Testis (tissue), 5 donors: Measurements from ENCODE around the gene MMP11. TPM values are rescaled to one million over a fixed set of nuclear protein-coding genes. Genes with fewer than 3 reads are reported as not detected.
"Not testable (repeated sequence)": the region's sequence is repeated elsewhere in the genome, so short reads cannot be mapped to it uniquely, and the experiment has no call there.

ENCODE experiments used
- DNase-seq: peaks from one replicate; pipeline ENCODE4 v3.0.0-alpha.2; 2019
- H3K27ac ChIP-seq, 2 donors: fragments of 200-600 bp; sonication (generic); one replicate each; pipeline ENCODE4 v1.5.1; 2019
- H3K27me3 ChIP-seq: fragments of 200-600 bp; sonication (generic); one replicate; pipeline ENCODE4 v1.5.1; 2019
- H3K36me3 ChIP-seq: fragments of 200-600 bp; sonication (generic); one replicate; pipeline ENCODE4 v1.5.1; 2017; ENCODE audit warnings: low read depth; ENCODE audit errors: missing control alignments
- H3K4me1 ChIP-seq: fragments of 200-600 bp; sonication (generic); one replicate; pipeline ENCODE4 v1.5.1; 2019
- H3K4me3 ChIP-seq, 2 donors: fragments of 200-600 bp; sonication (generic); one replicate each; pipeline ENCODE4 v1.5.1; 2017 to 2019
- H3K9me3 ChIP-seq: fragments of 200-600 bp; sonication (generic); one replicate; pipeline ENCODE4 v1.5.1; 2017
- POLR2A ChIP-seq: fragments of 450-650 bp; IDR thresholded peaks from one replicate; pipeline ENCODE4 v1.6.1; 2017; ENCODE audit warnings: antibody characterized with exemption, mild to moderate bottlenecking, moderate library complexity
- WGBS, 2 donors: methylation state at CpG; one replicate each; pipeline ENCODE4 v1.1.5; 2018; 5-methylcytosine and 5-hydroxymethylcytosine counted together
- intact Hi-C: fragments of 100-400 bp; cut with DNase I; formaldehyde crosslinking; loops from one replicate; pipeline ENCODE4 v1.15.1; 2023; ENCODE audit warnings: low total_unique reads
- long read RNA-seq, 2 donors: transcript quantifications; one replicate each; lab custom pipeline, GENCODE V29; 2026
- polyA plus RNA-seq: library from polyadenylated mRNA; stranded (reverse); fragments of 350-450 nt; fragmentation: Illumina TruSeq; extraction: RNeasy Lipid Tissue Mini Kit (QIAGEN cat#74804); gene quantifications from one replicate; pipeline ENCODE4 v1.2.3, GENCODE V29; 2014; ENCODE audit warnings: low read depth, low replicate concordance; ENCODE audit not compliant: insufficient read depth
- total RNA-seq, 2 donors: library from RNA; depleted of rRNA; stranded (reverse); fragments of >200 nt; gene quantifications; one replicate each; pipeline ENCODE4 v1.2.3, GENCODE V29; 2016
- TF ChIP-seq, protein P1 (sequence below), 3 experiments: fragments of 450-650 bp in 2 of 3; fragments of 200-600 bp in 1 of 3; sonication (generic) in 1 of 3; IDR thresholded peaks; one replicate each; pipeline ENCODE4 v1.5.1; 2016 to 2019; ENCODE audit warnings: antibody characterized with exemption in 3 of 3, mild to moderate bottlenecking in 2 of 3, moderate library complexity in 1 of 3

MMP11 gene, protein sequence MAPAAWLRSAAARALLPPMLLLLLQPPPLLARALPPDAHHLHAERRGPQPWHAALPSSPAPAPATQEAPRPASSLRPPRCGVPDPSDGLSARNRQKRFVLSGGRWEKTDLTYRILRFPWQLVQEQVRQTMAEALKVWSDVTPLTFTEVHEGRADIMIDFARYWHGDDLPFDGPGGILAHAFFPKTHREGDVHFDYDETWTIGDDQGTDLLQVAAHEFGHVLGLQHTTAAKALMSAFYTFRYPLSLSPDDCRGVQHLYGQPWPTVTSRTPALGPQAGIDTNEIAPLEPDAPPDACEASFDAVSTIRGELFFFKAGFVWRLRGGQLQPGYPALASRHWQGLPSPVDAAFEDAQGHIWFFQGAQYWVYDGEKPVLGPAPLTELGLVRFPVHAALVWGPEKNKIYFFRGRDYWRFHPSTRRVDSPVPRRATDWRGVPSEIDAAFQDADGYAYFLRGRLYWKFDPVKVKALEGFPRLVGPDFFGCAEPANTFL
- total RNA-seq (10 to 100 TPM; 32.4 to 36.1 TPM), polyA plus RNA-seq (13.6 TPM)
- long read RNA-seq, donor 1, transcript MMP11-201 (8 exons, 2,291 nt) = major isoform, 6 of 6 reads
- long read RNA-seq, donor 1, partial matches to known transcripts = 0 of 6 reads
- long read RNA-seq, donor 1, other reads (novel, unspliced or antisense) = 0 of 6 reads
- long read RNA-seq, donor 2, partial matches to known transcripts = 0 of 4 reads
- long read RNA-seq, donor 2, other reads (novel, unspliced or antisense) = 0 of 4 reads

- peak within 1 kb of the TSS; percentile 32 to 51 for H3K4me3 ChIP-seq
- no peaks in the 10 kb centered on the region for H3K36me3 ChIP-seq
- TF ChIP-seq, protein P1, sequence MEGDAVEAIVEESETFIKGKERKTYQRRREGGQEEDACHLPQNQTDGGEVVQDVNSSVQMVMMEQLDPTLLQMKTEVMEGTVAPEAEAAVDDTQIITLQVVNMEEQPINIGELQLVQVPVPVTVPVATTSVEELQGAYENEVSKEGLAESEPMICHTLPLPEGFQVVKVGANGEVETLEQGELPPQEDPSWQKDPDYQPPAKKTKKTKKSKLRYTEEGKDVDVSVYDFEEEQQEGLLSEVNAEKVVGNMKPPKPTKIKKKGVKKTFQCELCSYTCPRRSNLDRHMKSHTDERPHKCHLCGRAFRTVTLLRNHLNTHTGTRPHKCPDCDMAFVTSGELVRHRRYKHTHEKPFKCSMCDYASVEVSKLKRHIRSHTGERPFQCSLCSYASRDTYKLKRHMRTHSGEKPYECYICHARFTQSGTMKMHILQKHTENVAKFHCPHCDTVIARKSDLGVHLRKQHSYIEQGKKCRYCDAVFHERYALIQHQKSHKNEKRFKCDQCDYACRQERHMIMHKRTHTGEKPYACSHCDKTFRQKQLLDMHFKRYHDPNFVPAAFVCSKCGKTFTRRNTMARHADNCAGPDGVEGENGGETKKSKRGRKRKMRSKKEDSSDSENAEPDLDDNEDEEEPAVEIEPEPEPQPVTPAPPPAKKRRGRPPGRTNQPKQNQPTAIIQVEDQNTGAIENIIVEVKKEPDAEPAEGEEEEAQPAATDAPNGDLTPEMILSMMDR (IDR thresholded peaks at IDR 0.05) = no peak
- no peak for TF ChIP-seq POLR2A
- no peaks in the 10 kb centered on the region for H3K9me3 ChIP-seq
- DNase-seq = peak; percentile 56
- intact Hi-C loops = no loop called here
- WGBS, 2 donors = 9 to 18% methylated on average over 9 to 26 of the region's 79 CpGs
- peaks cover 6% of the 10 kb centered on the region for H3K4me1 ChIP-seq
- no peak within 1 kb of the TSS for H3K27ac ChIP-seq
- no peaks in the 10 kb centered on the region for H3K27me3 ChIP-seq
These were observed at the start of gene MMP11 for GRCh38 chr22:23772649-23773473. Gene MMP11 (plus strand): TSS chr22:23772849. CDS start chr22:23772871, 22 bp downstream.

DNA sequence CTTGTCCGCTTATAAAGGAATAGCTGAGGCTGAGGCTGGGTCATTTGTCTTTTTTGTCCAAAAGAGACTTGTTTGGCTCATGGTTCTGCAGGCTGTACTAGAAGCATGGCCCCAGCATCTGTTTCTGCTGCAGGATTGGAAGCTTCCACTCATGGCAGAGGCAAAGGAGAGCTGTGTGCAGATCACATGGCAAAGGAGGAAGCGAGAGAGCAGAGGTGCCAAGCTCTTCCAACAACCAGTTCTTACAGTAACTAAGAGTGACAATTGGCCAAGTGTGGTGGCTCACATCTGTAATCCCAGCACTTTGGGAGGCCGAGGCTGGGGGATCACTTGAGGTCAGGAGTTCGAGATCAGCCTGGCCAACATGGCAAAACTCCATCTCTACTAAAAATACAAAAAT lies 44.5 kb upstream of the MMP11 start:
- WGBS, 2 donors = 83 to 91% methylated on average over 4 of the region's 4 CpGs
- H3K9me3 ChIP-seq, H3K4me3 ChIP-seq, DNase-seq, H3K36me3 ChIP-seq, H3K4me1 ChIP-seq, H3K27ac ChIP-seq, intact Hi-C loops, H3K27me3 ChIP-seq: not testable (repeated sequence)

- no peaks in the 10 kb centered on the region for H3K36me3 ChIP-seq
- no peak overlapping the region for H3K27ac ChIP-seq
- intact Hi-C loops = no loop called here
- no peak overlapping the region for H3K4me3 ChIP-seq
- TF ChIP-seq, protein P1 (IDR thresholded peaks at IDR 0.05) = no peak
- no peak for TF ChIP-seq POLR2A
- no peaks in the 10 kb centered on the region for H3K9me3 ChIP-seq
- no peaks in the 10 kb centered on the region for H3K27me3 ChIP-seq
- H3K4me1 ChIP-seq = no peaks in the 10 kb centered on the region
- no peak for DNase-seq
These were observed 35.0 kb upstream of the MMP11 start for GRCh38 chr22:23737696-23738095.

DNA sequence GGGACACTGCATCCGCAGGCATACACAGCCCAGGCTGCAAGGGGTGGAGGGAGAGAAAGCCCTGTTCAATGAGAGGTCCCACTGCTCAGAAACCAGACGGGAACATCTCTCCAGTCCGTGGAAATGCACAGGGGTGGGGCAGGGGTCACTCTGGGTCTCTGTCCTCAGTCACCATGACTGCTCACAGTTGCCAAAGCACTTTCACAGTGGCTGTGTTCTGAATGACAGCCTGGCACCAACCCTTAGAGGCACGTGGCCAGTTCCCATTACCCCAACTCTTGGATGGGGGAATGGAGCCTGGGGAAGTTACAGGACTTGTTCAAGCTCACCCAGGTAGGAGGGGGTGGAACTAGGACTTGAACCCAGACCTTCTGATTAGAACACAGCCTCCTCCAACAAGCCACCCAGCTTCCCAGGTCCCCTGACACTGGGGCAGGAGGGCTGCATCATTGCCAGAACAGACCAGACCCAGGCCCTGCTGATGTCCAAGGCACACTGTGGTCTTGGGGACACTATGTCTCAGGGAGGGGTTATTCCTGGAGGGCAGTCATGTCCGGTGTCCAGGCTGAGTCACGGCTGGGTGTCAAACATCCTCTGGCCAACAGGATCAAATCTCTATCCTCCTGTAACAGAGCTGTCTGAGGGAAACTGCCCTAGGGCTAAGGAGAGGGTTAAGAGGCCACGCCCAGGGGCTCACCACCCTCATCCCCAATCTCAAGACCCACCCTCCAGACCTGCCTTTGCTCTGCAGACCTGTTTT lies 30.0 kb upstream of the MMP11 start:
- no peaks in the 10 kb centered on the region for H3K9me3 ChIP-seq
- H3K36me3 ChIP-seq = no peaks in the 10 kb centered on the region
- TF ChIP-seq, protein P1 (IDR thresholded peaks at IDR 0.05) = no peak
- no peak for TF ChIP-seq POLR2A
- H3K4me3 ChIP-seq = no peak overlapping the region
- intact Hi-C loops = no loop called here
- DNase-seq = no peak
- no peaks in the 10 kb centered on the region for H3K27me3 ChIP-seq
- 74 to 89% methylated on average over 4 to 7 of the region's 7 CpGs for WGBS, 2 donors
- H3K27ac ChIP-seq = no peak overlapping the region
- H3K4me1 ChIP-seq = no peaks in the 10 kb centered on the region
